ENCODE data around the gene HSDL1. TPM values are rescaled to one million over a fixed set of nuclear protein-coding genes. Genes with fewer than 3 reads are reported as not detected.

Gene HSDL1
- total and polyA plus RNA-seq, 2 of the 4 experiments (the other 2 are of a cell fraction) = 11.6 to 18.3 TPM

DNA sequence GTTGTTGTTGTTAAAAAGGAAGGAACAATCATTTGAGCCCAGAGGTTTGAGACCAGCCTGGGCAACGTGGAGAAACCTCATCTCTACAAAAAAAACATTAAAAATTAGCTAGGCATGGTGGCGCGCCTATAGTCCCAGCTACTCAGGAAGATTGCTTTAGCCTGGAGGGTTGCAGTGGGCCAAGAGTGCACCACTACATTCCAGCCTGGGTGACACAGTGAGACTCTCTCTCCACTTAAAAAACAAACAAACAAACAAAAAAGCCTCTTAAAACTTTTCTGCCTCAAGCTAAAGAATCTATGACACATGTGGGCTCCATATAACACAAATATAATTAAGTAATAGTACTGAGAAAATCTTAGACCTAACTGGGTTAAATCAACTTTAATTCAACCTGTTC, 40.7 kb downstream of the HSDL1 start:
- Histone ChIP-seq H4K91ac (ENCODE audit: insufficient read depth, low read depth, low read length) (no peak overlapping the region), H3K14ac (replicated peaks; ENCODE audit: low read depth, low read length) (no peak overlapping the region), H2BK120ac (ENCODE audit: low read depth, low read length) (no peak overlapping the region), H3K27ac (ENCODE audit: insufficient read depth, low read length) (no peak overlapping the region), H3K9me1 (ENCODE audit: insufficient read depth, low read length) (peaks cover 14% of the 10 kb centered on the region), H4K5ac (ENCODE audit: low read depth, low read length) (no peak overlapping the region), H3K56ac (ENCODE audit: extremely low read depth, insufficient read depth, low read length) (no peak overlapping the region), H3K18ac (ENCODE audit: low read depth, low read length) (no peak overlapping the region), H3K4ac (ENCODE audit: low read depth, low read length) (no peak overlapping the region), H3K79me1 (ENCODE audit: low read depth in 1 of 2, low read length in 2 of 2) (peaks cover 26 to 84% of the 10 kb centered on the region in 2 experiments), H3K9me3 (ENCODE audit: control insufficient read depth, insufficient read depth, low read length) (no peaks in the 10 kb centered on the region), H3K4me3 (ENCODE audit: insufficient read depth, low read depth, low read length) (no peak overlapping the region), H3K27me3 (ENCODE audit: control insufficient read depth, insufficient read depth, low read length) (no peaks in the 10 kb centered on the region), H2BK20ac (ENCODE audit: low read depth, low read length) (no peak overlapping the region), H2AFZ (replicated peaks; ENCODE audit: low read length, poor library complexity) (no peak overlapping the region), H2BK5ac (ENCODE audit: low read depth, low read length, poor library complexity, severe bottlenecking) (no peak overlapping the region), H4K8ac (ENCODE audit: low read depth in 2 of 2, low read length in 2 of 2) (no peak overlapping the region), H3K36me3 (ENCODE audit: control insufficient read depth, insufficient read depth, low read length) (peaks cover 10% of the 10 kb centered on the region), H4K20me1 (ENCODE audit: insufficient read depth, low read length) (peaks cover 80% of the 10 kb centered on the region), H2AK5ac (ENCODE audit: low read depth, low read length) (no peak overlapping the region), H2AK9ac (replicated peaks; ENCODE audit: low read depth, low read length, poor library complexity) (no peak overlapping the region), H3K4me1 (ENCODE audit: control insufficient read depth, insufficient read depth, low read length) (peaks cover 7% of the 10 kb centered on the region), H3K23ac (ENCODE audit: low read depth, low read length) (no peak overlapping the region), H3K4me2 (ENCODE audit: low read depth, low read length) (no peak overlapping the region), H3K9ac (ENCODE audit: low read depth, low read length) (no peak overlapping the region), H2BK15ac (ENCODE audit: low read depth, low read length) (no peak overlapping the region)
- POLR2A ChIA-PET (ENCODE audit: unreplicated experiment) = no interaction called here
- TF ChIP-seq, protein P1, sequence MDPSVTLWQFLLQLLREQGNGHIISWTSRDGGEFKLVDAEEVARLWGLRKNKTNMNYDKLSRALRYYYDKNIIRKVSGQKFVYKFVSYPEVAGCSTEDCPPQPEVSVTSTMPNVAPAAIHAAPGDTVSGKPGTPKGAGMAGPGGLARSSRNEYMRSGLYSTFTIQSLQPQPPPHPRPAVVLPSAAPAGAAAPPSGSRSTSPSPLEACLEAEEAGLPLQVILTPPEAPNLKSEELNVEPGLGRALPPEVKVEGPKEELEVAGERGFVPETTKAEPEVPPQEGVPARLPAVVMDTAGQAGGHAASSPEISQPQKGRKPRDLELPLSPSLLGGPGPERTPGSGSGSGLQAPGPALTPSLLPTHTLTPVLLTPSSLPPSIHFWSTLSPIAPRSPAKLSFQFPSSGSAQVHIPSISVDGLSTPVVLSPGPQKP (IDR thresholded peaks at IDR 0.05; ENCODE audit: borderline replicate concordance, low read depth, low read length) = no peak
- no peak for TF ChIP-seq RAD21 (IDR thresholded peaks at IDR 0.05; ENCODE audit: low read length)
- CTCF ChIA-PET = no interaction called here
- in situ Hi-C loops (cut with MboI; ENCODE audit: low sequenced_read_pairs) = no loop called here
- intact Hi-C loops (cut with micrococcal nuclease) = no loop called here
- no CpG with 5 or more reads among the region's 3 CpGs for WGBS, 2 experiments (ENCODE audit: extremely low coverage in 2 of 2, insufficient read length in 1 of 2)
- BruUV-seq (replicated peaks) = no TSS peak
- DNase-seq (no peak), ATAC-seq (ENCODE audit: low read depth) (no peak)
- dilution Hi-C loops (cut with HindIII; ENCODE audit: low sequenced_read_pairs, unreplicated experiment) = no loop called here
